Vagina (tissue), 2 donors: ENCODE data around the gene WDR4.

ENCODE experiments used
- CTCF ChIP-seq, 3 experiments: fragments of 450-650 bp in 2 of 3; fragments of 200-600 bp in 1 of 3; sonication (generic) in 1 of 3; IDR thresholded peaks; one replicate each; pipeline ENCODE4 v1.5.1; 2017 to 2019; ENCODE audit warnings: antibody characterized with exemption in 3 of 3, mild to moderate bottlenecking in 2 of 3, moderate library complexity in 2 of 3
- POLR2A ChIP-seq, 2 donors: fragments of 450-650 bp; IDR thresholded peaks; one replicate each; pipeline ENCODE4 v1.6.1; 2017; ENCODE audit warnings: antibody characterized with exemption in 2 of 2, mild to moderate bottlenecking in 2 of 2, moderate library complexity in 2 of 2

DNA sequence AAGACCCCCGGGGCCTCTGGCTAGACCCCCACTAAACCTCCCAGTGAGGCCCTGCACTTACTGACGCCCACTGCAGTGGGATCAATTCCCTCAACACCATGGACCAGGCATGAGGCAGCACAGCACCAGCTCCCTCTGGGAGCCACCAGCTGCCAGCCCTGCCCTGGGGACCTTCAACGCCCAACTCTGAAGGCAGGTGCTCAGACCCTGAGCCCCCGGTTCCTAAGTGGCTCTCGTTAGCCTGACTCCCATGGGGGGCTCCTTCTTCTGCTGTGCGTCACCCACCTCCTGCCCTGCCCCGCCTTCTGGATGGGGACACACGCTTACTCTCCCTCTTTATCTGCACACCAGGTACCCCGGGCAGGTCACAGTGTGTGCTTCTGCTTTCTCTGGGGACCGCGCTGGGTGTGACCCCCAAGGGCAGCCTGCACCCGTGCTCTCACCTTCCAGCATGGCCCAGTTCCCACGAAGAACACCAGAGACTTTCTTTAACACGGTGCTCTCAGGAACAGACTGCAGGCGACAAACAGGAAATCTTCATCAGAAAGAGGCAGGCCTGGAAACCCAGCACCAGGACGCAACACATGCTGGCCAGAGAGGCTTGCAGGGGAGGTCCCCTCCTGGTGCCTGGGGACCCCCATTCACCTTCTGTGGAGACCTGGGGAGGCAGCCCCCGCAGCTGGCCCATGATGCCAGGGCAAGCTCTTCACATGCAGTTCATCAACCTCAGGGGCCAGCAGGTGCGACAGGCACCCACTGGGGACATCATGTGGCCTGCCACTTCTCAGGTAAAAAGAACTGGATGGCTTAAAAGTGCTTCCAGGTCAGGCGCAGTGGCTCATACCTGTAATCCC lies 27.3 kb downstream of the WDR4 start:
- TF ChIP-seq CTCF (IDR thresholded peaks at IDR 0.05) (no peak), POLR2A (IDR thresholded peaks at IDR 0.05) (no peak)
